ENCODE results near the gene NCAM1.

Gene NCAM1

GRCh38 chr11:113016905-113017304 lies 55.7 kb downstream of the NCAM1 start:
- H3K4me3 ChIP-seq (ENCODE audit: low read length), result no peak overlapping the region
- TF ChIP-seq CTCF (IDR thresholded peaks at IDR 0.05; ENCODE audit: insufficient read depth, low read depth, low read length, missing control alignments), result no peak
- DNase-seq (ENCODE audit: low read depth), result peak; percentile 41

- TF ChIP-seq CTCF (IDR thresholded peaks at IDR 0.05; ENCODE audit: insufficient read depth, low read depth, low read length, missing control alignments), result no peak
- H3K4me3 ChIP-seq (ENCODE audit: low read length), result no peak overlapping the region
- DNase-seq (ENCODE audit: low read depth), result no peak
Observed at GRCh38 chr11:113018913-113019312, 57.7 kb downstream of the NCAM1 start.

GRCh38 chr11:113019711-113020110 lies 58.5 kb downstream of the NCAM1 start:
- no peak overlapping the region for H3K4me3 ChIP-seq (ENCODE audit: low read length)
- TF ChIP-seq CTCF (IDR thresholded peaks at IDR 0.05; ENCODE audit: insufficient read depth, low read depth, low read length, missing control alignments), result no peak
- no peak for DNase-seq (ENCODE audit: low read depth)

GRCh38 chr11:113021111-113021510 lies 59.9 kb downstream of the NCAM1 start:
- DNase-seq (ENCODE audit: low read depth), result no peak

DNA sequence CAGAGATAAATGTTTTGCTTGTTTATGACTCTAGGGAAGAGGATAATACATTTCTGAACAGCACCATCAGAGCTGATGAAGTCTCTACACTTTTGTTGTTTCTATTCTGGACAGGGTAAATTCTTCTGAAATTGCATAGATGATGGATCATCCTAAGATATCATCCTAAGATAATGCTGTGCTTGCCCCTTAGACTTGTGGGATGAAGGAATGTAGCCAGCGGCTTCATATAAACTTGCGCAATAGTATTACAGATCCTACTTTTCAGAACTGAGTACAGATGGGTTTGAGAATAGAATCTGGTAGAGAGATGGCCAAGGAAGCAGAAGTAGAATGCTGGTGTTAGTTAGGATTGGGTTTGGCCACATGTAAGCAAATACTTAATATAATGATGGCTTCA lies 61.0 kb downstream of the NCAM1 start:
- H3K4me3 ChIP-seq (ENCODE audit: low read length), result no peak overlapping the region
- TF ChIP-seq CTCF (IDR thresholded peaks at IDR 0.05; ENCODE audit: insufficient read depth, low read depth, low read length, missing control alignments), result no peak
- no peak for DNase-seq (ENCODE audit: low read depth)

More at GRCh38 chr11:113021111-113021510, 59.9 kb downstream of the NCAM1 start:
- no peak for TF ChIP-seq CTCF (IDR thresholded peaks at IDR 0.05; ENCODE audit: insufficient read depth, low read depth, low read length, missing control alignments)
- H3K4me3 ChIP-seq (ENCODE audit: low read length), result no peak overlapping the region

DNA sequence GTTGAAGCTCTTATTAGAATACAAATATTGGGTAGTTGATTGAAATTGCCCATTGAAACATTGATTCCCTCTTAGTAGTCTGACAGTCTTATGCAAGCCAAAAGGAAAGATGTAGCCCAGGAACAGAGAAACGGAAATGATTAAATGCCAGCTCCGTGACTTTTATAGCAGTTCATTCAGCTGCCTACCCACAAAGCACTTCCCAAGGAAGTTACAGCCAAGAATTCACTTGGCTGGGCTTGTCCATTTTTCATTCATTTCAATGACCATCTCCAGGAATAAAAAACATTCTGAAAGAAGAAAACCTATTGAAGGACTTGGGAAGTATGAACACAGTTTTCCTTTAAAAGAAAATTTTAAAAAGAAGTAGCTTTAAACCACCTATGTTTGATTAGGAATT lies 62.0 kb downstream of the NCAM1 start:
- peak; percentile 19 for DNase-seq (ENCODE audit: low read depth)
- H3K4me3 ChIP-seq (ENCODE audit: low read length), result no peak overlapping the region
- TF ChIP-seq CTCF (IDR thresholded peaks at IDR 0.05; ENCODE audit: insufficient read depth, low read depth, low read length, missing control alignments), result no peak

DNA sequence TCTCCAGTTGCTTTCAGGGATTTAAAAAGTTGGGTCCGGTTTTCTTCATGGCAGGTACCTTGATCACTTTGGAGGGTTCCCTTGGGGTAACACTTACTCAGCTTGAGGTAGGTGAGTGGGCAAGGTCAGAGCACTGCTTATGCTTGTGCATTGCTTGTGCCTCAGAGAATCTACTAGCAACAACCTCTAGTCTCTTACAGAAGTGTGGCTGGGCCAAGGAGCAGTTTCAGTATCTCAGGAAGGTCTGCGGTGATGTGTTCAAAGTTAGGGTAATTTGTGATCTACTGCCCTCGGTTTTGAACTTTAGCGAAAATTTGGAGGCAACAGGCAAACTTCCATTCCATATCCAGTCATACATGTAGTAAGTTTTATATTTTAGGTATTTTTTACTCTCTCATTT lies 62.8 kb downstream of the NCAM1 start:
- TF ChIP-seq CTCF (IDR thresholded peaks at IDR 0.05; ENCODE audit: insufficient read depth, low read depth, low read length, missing control alignments), result no peak
- no peak for DNase-seq (ENCODE audit: low read depth)
- no peak overlapping the region for H3K4me3 ChIP-seq (ENCODE audit: low read length)
